ENCODE results near the gene HHAT.

Gene HHAT

DNA sequence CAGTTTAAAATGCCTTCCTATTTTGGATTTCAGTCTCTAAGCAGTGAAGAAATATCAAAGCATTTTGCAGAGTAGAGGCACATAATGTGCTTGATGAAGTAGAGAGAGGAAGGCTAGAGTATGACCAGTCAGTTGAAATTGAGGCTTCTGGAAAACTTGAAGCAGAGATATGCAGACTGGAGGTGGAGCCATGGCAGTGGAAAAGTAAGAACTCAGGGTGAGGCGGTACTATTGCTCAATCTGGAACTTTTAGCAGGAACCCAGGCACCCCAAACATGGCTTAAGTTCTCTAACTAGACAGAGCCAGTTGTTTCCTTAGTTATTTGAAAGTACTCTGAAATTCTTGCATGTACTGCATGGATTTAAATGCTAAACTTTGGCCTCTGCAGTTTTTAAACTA lies 288.6 kb downstream of the HHAT start:
- TF ChIP-seq, protein P1, sequence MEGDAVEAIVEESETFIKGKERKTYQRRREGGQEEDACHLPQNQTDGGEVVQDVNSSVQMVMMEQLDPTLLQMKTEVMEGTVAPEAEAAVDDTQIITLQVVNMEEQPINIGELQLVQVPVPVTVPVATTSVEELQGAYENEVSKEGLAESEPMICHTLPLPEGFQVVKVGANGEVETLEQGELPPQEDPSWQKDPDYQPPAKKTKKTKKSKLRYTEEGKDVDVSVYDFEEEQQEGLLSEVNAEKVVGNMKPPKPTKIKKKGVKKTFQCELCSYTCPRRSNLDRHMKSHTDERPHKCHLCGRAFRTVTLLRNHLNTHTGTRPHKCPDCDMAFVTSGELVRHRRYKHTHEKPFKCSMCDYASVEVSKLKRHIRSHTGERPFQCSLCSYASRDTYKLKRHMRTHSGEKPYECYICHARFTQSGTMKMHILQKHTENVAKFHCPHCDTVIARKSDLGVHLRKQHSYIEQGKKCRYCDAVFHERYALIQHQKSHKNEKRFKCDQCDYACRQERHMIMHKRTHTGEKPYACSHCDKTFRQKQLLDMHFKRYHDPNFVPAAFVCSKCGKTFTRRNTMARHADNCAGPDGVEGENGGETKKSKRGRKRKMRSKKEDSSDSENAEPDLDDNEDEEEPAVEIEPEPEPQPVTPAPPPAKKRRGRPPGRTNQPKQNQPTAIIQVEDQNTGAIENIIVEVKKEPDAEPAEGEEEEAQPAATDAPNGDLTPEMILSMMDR (IDR thresholded peaks at IDR 0.05; ENCODE audit: unreplicated experiment in 3 of 3): no peak
- H3K4me3 Mint-ChIP-seq: no peak overlapping the region
- peaks cover 14% of the 10 kb centered on the region for H3K9me3 Mint-ChIP-seq
- no peak overlapping the region for H3K27ac Mint-ChIP-seq
- H3K36me3 Mint-ChIP-seq (ENCODE audit: low read depth): no peaks in the 10 kb centered on the region
- H3K27me3 Mint-ChIP-seq (ENCODE audit: low read depth): peaks cover 3% of the 10 kb centered on the region
- peaks cover 18% of the 10 kb centered on the region for H3K4me1 Mint-ChIP-seq

DNA sequence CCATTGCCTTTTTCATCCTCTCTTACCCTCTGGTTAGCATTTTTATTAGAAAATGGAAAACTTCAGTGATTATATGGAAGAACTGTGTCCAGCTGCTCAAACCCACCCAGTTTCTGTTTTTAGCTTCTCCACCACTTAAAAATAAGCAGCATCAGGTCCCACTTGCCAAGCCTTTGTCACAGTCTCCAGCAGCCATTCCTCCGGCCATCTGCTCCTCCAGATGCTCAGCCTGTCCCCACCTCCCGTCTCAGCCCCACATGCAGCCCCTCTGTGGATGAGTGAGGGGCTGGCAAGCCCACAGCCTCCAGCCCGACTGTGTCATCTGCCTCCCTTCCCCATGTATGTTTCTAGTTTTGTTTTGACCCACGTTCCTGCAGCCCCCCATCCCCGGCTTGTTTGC lies 289.7 kb downstream of the HHAT start:
- TF ChIP-seq, protein P1 (IDR thresholded peaks at IDR 0.05; ENCODE audit: unreplicated experiment in 3 of 3): no peak
- Mint-ChIP-seq H3K4me3 (no peak overlapping the region), H3K4me1 (peaks cover 18% of the 10 kb centered on the region), H3K27ac (no peak overlapping the region), H3K27me3 (ENCODE audit: low read depth) (peaks cover 4% of the 10 kb centered on the region), H3K9me3 (peaks cover 6% of the 10 kb centered on the region), H3K36me3 (ENCODE audit: low read depth) (no peaks in the 10 kb centered on the region)

DNA sequence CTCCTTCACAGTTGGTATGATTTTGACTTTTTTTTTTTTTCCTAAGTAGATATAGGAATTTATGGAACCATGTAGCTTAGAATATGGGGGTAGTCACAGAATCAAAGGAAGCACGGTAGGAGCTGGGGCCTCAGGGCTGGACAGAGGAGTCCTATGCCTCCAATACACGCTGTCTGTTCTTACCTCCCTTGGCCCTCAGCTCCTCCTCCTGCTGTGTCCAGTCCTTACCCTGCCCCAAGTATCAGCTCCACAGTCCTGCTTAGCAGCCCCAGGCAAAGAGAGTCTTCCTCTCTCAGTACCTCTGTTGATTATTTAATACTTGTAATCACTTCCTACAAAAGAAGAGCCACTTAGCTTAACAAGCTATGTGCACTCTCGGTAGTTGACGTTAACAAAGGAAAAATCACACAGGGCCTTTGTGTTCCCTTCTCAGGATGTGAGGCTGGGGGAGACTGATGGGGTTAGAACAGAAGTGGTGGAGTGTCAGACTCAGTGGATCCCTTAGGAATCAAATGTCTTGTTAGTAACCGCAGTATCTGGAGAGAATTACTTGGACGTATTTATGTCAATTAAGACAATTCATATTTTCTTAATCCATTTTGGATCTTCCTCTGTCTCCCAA lies 292.3 kb downstream of the HHAT start:
- Mint-ChIP-seq H3K4me1 (peaks cover 27% of the 10 kb centered on the region), H3K4me3 (no peak overlapping the region), H3K27ac (no peak overlapping the region), H3K27me3 (ENCODE audit: low read depth) (peaks cover 4% of the 10 kb centered on the region), H3K36me3 (ENCODE audit: low read depth) (no peaks in the 10 kb centered on the region), H3K9me3 (no peaks in the 10 kb centered on the region)
- TF ChIP-seq, protein P1 (IDR thresholded peaks at IDR 0.05; ENCODE audit: unreplicated experiment in 3 of 3): no peak

DNA sequence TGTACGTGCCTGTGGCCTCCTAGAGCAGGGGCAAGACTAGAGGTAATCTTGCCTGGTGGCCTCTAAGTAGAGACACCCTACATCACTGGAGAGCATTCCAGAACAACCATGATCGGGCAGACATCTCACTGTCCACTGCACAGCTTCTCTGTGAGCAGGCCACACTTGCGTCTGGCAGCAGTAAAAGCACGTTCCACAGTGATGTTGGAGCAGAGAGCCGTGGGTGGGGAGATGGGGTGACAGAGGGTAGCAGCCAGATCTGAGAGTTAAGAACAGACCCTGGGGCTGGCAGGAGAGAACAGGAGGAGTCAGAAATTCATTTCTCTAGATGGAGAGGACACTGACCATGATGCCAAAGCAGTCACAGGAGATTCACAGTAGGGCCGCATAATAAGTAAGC lies 293.0 kb downstream of the HHAT start:
- H3K9me3 Mint-ChIP-seq: no peaks in the 10 kb centered on the region
- TF ChIP-seq, protein P1 (IDR thresholded peaks at IDR 0.05; ENCODE audit: unreplicated experiment in 3 of 3): no peak
- H3K4me3 Mint-ChIP-seq: no peak overlapping the region
- no peaks in the 10 kb centered on the region for H3K36me3 Mint-ChIP-seq (ENCODE audit: low read depth)
- H3K4me1 Mint-ChIP-seq: peaks cover 27% of the 10 kb centered on the region
- peaks cover 4% of the 10 kb centered on the region for H3K27me3 Mint-ChIP-seq (ENCODE audit: low read depth)
- H3K27ac Mint-ChIP-seq: no peak overlapping the region

DNA sequence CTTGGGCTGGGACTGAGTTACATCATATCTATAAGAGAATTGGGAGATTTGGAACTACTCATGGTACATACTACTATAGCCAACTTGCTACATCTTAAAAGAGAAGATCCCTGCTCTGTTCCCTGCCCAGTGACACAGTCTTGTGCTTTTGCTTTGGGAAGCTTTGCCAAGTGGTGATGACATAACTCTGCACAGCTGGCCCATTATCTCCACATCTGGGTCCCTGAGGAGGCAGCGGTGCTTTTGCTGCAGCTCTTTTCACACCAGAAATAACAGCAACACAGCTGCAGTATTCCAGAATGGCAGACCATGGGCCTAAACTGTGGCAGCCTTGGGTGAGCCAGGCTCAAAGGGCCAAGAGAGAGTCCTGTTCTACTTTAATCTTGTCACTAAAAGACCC lies 296.0 kb downstream of the HHAT start:
- Mint-ChIP-seq H3K4me3 (no peak overlapping the region), H3K4me1 (peaks cover 24% of the 10 kb centered on the region), H3K27ac (no peak overlapping the region), H3K27me3 (ENCODE audit: low read depth) (peaks cover 4% of the 10 kb centered on the region), H3K36me3 (ENCODE audit: low read depth) (no peaks in the 10 kb centered on the region), H3K9me3 (no peaks in the 10 kb centered on the region)
- TF ChIP-seq, protein P1 (IDR thresholded peaks at IDR 0.05; ENCODE audit: unreplicated experiment in 3 of 3): no peak

DNA sequence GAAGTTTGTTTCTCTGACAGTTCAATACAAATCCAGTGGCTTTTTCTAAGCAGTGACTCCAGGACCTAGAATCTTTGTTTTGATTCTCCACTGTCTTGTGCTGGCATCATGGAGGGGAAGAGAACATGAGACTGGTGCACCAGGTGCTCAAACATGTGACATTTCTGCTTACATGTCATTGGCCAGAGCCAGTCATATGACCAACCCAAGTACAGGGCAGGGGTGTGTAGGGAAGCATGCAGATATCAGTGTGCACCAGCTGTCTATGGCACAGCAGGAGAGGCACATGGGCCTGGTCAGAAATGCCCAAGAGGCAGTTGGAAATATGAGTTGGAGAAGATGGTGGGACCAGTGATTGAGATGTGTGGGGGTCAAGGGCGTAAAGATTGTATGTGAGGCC lies 297.0 kb downstream of the HHAT start:
- no peaks in the 10 kb centered on the region for H3K9me3 Mint-ChIP-seq
- H3K27ac Mint-ChIP-seq: no peak overlapping the region
- TF ChIP-seq, protein P1 (IDR thresholded peaks at IDR 0.05; ENCODE audit: unreplicated experiment in 3 of 3): no peak
- peaks cover 4% of the 10 kb centered on the region for H3K27me3 Mint-ChIP-seq (ENCODE audit: low read depth)
- peaks cover 24% of the 10 kb centered on the region for H3K4me1 Mint-ChIP-seq
- H3K36me3 Mint-ChIP-seq (ENCODE audit: low read depth): no peaks in the 10 kb centered on the region
- no peak overlapping the region for H3K4me3 Mint-ChIP-seq
